ENCODE results near the gene CST11.

CST11 gene

DNA sequence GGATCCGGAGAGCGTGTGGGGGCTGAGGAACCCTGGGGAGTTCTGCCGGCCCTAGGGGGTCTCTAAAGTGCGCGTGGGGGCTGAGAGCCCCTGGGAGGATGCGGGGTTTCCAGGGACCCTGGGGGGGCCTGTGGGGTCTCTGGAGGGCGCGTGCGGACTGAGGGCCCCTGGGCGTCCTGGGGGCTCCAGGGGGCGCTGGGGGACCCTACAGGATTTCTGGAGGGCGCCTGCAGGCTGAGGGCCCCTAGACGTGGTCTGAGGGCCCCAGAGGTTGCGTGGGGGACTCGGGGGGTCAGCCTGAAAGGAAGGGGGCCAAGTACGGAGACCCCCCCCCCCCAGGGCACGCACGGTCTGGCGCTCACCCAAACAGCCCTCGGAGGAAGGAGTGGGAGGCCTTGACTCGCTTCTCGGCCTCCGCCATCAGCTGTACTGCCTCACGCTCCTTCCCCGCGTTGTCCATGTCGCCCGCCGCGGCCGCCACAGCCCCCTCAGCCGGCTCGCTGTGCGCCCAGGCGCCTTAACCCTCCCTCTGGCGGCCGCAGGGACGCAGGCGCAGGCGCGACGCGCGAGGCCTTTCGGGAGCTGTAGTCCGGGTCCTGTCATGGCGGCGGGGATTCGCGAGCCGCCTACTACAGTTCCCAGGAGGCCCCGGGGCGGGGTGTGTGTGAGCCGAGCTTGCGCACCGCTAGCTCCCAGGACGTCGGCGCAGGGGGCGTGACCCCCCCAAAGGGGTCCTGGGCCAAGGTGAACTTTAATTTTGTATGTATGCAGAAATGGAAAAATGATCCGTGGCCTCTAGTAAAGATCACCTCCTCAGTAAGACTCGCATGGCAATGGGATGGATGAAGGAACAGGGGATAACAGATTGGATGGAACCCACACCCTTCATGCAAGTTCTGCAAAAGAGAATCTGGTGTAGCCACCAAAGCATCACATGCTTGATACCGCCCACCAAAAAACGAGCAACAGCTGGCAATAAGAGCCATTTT is 31.4 kb downstream of the CST11 start, which contains the start of gene NAPB:
NAPB (minus strand) TSS at position 546 of the 989 bp plus-strand sequence; CDS start at position 460, 86 bp downstream.
- DNase-seq (ENCODE audit: low read depth in 1 of 2, low spot score in 1 of 2), result peak; percentile 81 to 88

DNA sequence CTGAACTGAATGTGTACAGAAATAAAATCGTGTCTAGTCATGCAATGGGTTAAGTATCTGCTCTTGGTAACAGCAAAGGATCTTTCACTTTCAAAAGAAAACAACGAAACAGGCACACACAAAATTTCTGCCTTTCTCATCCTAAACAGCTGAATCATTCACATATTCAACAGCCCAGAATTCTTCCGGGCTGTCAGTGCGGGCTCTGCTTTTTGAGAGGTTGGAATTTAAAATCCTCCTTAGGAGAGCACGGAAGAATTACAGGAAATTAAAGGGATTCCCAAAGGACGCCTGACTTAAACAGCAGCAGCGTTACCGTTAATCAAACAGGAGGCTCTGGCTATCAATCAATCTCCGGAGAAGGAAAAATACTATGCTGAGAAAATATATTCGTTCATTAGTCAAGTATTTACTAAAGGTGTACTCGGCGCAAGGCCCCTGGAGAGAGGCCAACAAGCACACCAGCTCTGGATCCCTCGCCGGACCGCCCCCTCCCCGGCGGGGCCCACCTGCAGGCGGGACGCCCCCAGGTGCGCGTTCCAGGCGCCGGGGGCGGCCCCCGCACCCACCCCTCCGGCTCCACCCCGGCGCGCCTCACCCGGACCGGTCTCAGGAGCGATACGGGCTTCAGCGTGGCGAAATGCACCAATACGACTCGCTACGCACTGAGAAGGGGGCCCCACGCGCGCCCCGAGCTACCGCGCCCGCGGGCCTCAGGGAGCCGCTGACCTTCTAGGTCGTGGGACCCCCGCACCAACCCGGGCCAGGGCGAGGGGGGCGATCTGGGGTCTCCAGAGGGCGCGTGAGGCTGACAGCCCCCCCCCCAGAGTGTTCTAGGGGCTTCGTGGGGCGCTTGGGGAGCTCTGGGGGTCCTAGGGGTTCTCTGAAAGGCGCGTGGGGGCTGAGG is 32.4 kb downstream of the CST11 start:
- DNase-seq (ENCODE audit: low read depth in 1 of 2, low spot score in 1 of 2), result peak; percentile 24 to 28

- no peak for DNase-seq (ENCODE audit: low read depth in 1 of 2, low spot score in 1 of 2)
These were observed 33.0 kb downstream of the CST11 start for GRCh38 chr20:23419657-23419994.

GRCh38 chr20:23417861-23418260 is 34.8 kb downstream of the CST11 start:
- DNase-seq (ENCODE audit: low read depth in 1 of 2, low spot score in 1 of 2), result no peak

DNA sequence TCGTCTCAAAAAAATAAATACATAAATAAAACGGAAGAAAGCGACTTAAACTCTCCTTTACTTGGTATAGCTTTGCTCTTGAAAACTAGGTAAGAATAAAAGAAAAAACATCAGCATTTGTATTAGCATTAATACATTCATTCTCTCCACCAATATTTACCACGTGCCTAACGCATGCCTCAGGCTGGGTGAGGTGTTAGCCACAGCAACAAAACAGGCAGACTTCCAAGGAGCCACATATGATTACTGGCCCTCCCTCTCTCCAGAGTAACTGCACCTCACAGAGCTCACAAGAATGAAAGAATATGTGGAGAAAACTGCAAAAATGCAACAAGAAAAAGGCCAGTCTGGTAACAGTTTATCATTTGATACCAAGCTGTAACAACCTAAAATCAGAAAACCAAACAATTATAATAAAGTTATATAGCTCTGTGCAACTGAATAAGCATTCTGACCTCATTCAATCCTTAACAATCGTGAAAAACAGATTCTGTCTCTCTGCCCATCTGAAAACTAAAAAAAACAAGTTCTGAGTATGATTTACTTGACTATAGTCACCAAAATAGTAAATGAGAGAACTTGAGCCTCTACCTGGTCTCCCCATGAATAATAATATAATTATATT is 36.6 kb downstream of the CST11 start:
- no peak for DNase-seq (ENCODE audit: low read depth in 1 of 2, low spot score in 1 of 2)

DNA sequence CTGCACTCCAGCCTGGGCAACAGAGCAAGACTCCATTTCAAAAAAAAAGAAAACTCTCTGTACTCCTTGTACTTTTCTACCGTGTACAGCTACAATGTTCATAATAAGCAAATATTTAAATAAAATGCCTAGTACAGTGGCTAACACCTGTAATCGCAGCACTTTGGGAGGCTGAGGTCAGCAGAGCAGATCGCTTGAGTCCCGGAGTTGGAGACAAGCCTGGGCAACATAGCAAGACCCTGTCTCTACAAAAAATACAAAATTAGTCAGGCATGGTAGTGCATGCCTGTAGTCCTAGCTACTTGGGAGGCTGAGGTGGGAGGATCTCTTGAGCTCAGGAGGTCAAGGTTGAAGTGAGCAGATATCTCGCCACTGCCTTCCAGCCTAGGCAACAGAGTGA is 37.1 kb downstream of the CST11 start:
- DNase-seq (ENCODE audit: low read depth in 1 of 2, low spot score in 1 of 2), result no peak

DNA sequence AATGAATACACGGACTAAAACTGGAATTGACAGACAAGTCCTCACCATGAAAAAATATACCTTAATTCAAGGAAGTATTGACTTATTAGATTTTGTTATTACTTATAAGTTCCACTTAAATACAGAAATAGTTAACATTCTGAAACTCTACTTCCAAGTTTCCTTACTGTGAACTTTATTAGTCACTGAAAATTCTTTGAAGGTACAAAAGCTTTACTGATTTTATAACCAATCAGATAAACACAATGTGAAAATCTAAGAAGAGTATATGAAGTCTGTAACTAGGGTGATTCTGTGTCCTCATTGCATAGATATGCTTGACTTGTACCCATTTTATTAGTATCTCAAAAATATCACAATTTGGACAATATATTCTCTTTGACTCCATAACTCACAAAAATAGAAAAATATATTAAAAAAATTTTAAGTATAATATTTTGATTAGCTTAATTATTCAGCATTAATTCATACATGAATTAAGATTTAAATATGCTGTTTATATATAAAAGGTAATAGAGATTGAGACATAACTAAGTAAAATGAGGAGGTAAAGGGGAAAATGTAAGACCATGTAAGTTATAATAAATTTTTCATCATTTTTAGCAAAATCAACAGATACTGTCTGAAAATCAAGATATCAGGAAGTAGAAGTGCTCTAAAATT is 38.0 kb downstream of the CST11 start:
- DNase-seq (ENCODE audit: low read depth in 1 of 2, low spot score in 1 of 2), result no peak

DNA sequence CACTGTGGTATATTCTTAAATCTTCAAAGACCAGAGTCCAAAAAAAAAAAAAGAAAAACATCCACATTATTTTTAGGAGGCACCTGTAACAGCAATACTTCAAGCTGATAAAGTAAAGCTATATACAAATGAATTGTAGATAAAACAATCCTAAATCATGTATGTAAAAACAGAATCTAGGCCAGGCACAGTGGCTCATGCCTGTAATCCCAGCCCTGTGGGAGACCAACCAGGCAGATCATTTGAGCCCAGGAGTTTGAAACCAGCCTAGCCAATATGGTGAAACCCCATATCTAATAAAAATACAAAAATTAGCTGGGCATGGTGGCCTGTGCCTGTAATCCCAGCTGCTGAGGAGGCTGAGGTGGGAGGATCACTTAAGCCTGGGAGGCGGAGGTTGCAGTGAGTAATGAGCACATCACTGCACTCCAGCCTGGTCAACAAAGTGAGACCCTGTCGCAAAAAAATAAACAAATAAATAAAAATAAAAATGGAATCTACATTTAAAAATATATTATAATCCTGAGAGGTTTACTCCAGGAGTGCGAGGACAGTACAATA is 38.7 kb downstream of the CST11 start:
- DNase-seq (ENCODE audit: low read depth in 1 of 2, low spot score in 1 of 2), result no peak

DNA sequence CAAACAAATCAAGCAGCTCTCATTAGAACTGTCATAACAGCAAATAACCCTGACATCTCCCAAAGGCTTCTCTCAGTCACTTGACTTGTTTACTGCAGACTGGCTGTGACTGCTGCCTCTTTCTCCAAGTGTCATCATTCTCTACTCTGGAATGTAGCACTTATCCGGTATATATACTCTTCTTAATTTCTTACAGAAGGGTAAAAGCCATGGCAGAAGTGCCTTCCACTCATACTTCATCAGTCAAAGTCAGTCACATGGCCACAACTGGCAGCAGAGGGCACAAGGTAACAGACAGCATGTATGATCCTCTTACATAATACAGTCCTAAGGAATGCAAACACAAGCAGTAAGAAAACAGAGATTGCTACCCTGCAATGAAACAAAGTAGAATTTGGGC is 40.6 kb downstream of the CST11 start:
- no peak for DNase-seq (ENCODE audit: low read depth in 1 of 2, low spot score in 1 of 2)

DNA sequence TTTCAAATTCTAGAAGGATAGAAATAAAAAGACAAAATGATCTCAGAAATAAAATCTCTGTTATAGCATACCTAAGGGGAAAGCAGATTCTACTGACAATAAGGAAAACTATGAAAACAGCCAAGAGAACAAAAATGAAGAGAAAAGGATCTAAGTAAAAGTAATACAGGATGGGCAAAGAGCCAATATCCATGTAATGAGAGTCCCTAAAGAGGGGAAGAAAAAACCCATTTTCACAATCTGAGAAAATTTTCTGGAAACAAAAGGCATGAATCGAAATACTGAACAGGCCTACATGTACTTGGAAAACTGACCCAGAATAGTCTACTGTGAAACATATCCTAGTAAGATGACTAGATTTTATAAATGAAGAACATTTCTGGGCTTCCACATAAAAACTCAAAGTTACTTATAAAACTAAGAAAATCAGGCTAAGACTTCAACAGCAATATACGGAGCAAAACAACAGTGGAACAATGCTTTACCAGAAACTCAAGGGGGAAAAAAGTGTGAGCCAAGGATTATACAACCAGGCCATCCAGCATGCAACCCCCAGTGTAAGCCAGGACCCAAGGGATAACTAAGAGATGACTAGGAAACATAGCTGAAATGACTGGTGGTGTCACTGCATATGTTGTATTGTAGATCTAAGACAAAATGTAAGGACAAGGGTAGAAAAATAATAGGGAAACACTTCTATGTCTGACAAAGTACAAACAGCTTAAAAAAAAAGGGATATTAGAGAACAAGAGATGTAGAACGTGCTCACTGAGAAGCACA is 41.6 kb downstream of the CST11 start:
- DNase-seq (ENCODE audit: low read depth in 1 of 2, low spot score in 1 of 2), result no peak

DNA sequence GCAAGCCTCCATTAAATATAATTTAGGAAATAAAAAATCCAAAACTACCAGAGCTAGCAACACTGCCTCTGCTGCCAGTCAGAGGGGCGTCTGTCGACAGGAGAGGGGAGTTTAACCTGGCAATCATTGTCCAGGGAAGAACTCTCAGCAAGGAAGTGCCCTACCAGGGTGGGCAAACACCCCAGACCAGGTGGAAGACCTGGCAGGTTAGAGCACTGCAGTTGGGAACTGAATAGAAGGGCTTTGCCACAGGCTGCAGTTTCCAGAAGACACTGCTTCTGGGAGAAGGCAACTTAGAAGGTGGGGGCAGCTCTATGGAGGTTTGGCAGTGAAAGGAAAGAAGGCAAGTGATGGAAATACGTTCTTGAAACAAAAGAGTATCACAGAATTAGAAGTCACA is 42.9 kb downstream of the CST11 start:
- DNase-seq (ENCODE audit: low read depth in 1 of 2, low spot score in 1 of 2), result no peak

- DNase-seq (ENCODE audit: low read depth in 1 of 2, low spot score in 1 of 2), result no peak
These were observed 43.7 kb downstream of the CST11 start for GRCh38 chr20:23408957-23409356.

DNA sequence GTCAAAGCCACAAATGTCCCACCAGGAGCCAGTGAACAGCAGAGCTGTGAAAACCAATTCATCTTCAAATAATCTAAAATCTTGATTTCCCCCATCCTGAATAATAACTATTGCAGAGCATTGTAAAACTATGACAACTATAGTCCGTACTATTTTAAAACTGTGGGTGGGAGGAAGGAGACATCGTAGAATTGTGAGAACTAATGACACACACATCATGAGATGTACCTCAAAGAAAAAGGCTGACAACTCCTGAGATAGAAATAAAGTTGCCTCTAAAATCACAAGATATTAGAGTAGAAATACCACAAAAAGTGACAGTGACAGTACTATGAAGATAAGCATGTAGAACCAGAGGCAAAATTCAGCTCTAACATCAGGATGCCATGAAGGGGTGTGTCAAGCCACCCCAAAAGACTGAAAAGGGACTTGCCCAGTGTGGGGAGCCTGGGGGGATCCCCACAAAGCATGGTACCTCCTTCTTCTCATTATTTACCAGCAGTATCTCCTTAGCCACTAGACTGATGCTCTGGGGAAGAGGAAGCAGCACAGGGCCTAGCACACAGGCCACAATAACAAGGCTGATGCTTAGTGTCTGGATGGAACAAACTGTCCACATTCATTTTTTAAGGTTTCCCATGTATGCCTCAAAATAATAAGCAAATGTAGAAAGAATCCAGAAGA is 44.8 kb downstream of the CST11 start:
- no peak for DNase-seq (ENCODE audit: low read depth in 1 of 2, low spot score in 1 of 2)

- DNase-seq (ENCODE audit: low read depth in 1 of 2, low spot score in 1 of 2), result no peak
These were observed 45.8 kb downstream of the CST11 start for GRCh38 chr20:23406880-23407279.

GRCh38 chr20:23404196-23404595 is 48.5 kb downstream of the CST11 start:
- no peak for DNase-seq (ENCODE audit: low read depth in 1 of 2, low spot score in 1 of 2)

- DNase-seq (ENCODE audit: low read depth in 1 of 2, low spot score in 1 of 2), result no peak
These were observed 48.9 kb downstream of the CST11 start for GRCh38 chr20:23403751-23404150.

- no peak for DNase-seq (ENCODE audit: low read depth in 1 of 2, low spot score in 1 of 2)
These were observed 51.6 kb downstream of the CST11 start for GRCh38 chr20:23401051-23401450.
